GM12892 (cell line): ENCODE results near the gene KRTAP4-6.

Source experiments
- POLR2A ChIP-seq: IDR thresholded peaks from 2 replicates; pipeline ENCODE4 v1.6.1; 2011; ENCODE audit warnings: low read depth, low read length, control low read depth
- POLR2AphosphoS5 ChIP-seq: IDR thresholded peaks from 2 replicates; pipeline ENCODE4 v1.6.1; 2011; ENCODE audit warnings: low read depth, low read length, control low read depth
- TAF1 ChIP-seq: IDR thresholded peaks from 2 replicates; pipeline ENCODE4 v1.6.1; 2011; ENCODE audit warnings: low read depth, mild to moderate bottlenecking, control low read depth, low read length, borderline replicate concordance

DNA sequence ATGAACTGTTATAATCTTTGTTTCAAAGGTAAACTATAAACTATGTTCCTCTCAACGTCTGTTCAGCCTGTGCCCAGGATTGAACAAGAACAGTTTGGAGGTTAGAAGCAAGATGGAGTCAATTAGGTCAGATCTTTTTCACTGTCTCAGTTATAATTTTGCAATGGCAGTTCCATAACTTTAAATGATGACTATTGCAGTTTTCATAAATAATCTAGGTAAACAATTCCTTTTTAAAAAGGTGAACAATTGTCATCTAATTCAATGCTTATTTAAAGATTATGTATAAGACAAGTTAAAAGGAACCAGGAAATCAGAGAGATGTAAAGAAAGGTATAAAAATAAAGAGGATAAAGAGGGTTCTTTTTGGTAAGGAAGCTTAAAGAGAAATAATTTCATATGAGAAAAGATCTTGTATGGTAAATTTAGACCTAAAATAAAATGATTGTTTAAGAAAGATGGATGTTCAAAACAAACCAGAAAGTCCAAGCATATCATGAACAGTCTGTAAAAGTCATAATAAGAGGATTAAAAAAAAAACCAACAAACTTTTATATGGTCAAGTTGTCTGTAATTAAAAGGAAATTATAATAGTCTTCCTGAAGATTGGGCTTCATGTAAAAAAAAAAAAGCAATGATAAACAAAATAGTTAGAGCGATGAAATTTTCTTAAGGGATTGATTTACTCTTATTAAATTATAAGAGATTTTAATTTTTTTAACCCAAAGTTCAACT, 29.0 kb downstream of the KRTAP4-6 start:
- no peak for TF ChIP-seq POLR2A
- TF ChIP-seq TAF1 = no peak
- TF ChIP-seq POLR2AphosphoS5 = no peak
